Omental fat pad (tissue), 4 donors: Measurements from ENCODE around the gene SNX2. TPM values are rescaled to one million over a fixed set of nuclear protein-coding genes. Genes with fewer than 3 reads are reported as not detected.
"Not testable (repeated sequence)": the region's sequence is repeated elsewhere in the genome, so short reads cannot be mapped to it uniquely, and the experiment has no call there.

ENCODE experiments used
- ATAC-seq: fragments of 150-250 bp; one replicate; pipeline ENCODE4 v1.9.1; 2016; ENCODE audit warnings: mild to moderate bottlenecking, moderate library complexity; ENCODE audit not compliant: low FRiP score
- DNase-seq: peaks from one replicate; pipeline ENCODE4 v3.0.0-alpha.2; 2019; ENCODE audit warnings: low spot score
- total RNA-seq, 4 donors: library from RNA; depleted of rRNA; stranded (reverse); fragments of >200 nt; gene quantifications; one replicate each; pipeline ENCODE4 v1.1.0, GENCODE V29; 2016
- TF ChIP-seq, protein P1 (sequence below), 3 donors: fragments of 450-650 bp; IDR thresholded peaks; one replicate each; pipeline ENCODE4 v1.5.1; 2016 to 2017; ENCODE audit warnings: antibody characterized with exemption in 3 of 3, mild to moderate bottlenecking in 3 of 3, moderate library complexity in 2 of 3

The SNX2 gene
- total RNA-seq, 4 donors from 2014 or later = 53.8 to 84.8 (median 75.1) TPM

DNA sequence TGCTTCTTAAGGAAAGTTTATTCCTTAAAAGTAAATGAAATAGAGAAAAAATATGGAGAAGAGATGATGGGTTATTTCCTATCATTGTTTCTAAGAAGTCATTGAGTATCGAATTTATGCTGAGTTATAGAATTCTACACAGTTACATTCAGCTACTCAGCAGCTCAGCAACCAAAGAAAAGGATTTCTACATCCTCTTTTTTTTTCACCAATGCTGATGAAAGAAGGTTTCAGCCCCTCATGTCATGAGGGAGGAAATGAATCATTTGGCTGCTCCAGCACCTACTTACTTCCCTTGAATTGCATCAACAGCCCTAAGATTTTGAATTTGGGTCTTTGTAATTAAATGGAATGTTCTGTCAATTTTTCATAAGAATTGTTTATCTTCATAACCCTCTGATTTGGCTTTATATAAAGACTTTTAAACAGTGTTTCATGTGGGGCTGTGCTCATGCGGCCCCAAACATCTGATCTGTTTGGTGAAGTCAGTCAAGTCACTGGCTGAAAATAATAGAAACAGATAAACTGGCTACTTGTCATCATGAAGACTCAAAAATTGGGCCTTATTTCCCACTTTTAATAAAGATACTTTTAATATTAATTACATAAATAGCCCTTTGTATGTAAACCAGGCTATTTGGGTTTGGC is 18.5 kb upstream of the SNX2 start:
- ATAC-seq (peak; percentile 41), DNase-seq (no peak)

DNA sequence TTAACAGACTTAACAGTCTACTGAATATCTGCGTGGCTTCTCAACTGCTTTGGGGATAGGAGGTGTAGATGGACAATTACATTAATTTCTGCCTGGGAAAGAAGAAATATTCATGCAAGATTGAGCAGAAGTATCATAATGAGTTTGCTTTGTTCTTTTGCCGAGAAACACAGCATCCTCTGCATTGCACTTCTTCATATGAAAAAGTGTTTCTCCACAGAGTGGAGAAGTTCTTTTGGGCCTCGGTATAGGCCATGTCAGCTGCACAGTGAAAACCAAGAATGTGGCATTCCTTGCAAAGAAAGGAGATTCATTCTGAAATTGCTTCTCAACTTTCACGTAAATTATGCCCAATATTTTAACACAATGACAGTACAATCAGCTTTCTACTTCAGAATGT is 17.6 kb upstream of the SNX2 start:
- TF ChIP-seq, protein P1, sequence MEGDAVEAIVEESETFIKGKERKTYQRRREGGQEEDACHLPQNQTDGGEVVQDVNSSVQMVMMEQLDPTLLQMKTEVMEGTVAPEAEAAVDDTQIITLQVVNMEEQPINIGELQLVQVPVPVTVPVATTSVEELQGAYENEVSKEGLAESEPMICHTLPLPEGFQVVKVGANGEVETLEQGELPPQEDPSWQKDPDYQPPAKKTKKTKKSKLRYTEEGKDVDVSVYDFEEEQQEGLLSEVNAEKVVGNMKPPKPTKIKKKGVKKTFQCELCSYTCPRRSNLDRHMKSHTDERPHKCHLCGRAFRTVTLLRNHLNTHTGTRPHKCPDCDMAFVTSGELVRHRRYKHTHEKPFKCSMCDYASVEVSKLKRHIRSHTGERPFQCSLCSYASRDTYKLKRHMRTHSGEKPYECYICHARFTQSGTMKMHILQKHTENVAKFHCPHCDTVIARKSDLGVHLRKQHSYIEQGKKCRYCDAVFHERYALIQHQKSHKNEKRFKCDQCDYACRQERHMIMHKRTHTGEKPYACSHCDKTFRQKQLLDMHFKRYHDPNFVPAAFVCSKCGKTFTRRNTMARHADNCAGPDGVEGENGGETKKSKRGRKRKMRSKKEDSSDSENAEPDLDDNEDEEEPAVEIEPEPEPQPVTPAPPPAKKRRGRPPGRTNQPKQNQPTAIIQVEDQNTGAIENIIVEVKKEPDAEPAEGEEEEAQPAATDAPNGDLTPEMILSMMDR (IDR thresholded peaks at IDR 0.05) = no peak
- DNase-seq (no peak), ATAC-seq (no peak)

More for the DNA sequence above, 18.5 kb upstream of the SNX2 start:
- TF ChIP-seq, protein P1 (IDR thresholded peaks at IDR 0.05) = no peak

DNA sequence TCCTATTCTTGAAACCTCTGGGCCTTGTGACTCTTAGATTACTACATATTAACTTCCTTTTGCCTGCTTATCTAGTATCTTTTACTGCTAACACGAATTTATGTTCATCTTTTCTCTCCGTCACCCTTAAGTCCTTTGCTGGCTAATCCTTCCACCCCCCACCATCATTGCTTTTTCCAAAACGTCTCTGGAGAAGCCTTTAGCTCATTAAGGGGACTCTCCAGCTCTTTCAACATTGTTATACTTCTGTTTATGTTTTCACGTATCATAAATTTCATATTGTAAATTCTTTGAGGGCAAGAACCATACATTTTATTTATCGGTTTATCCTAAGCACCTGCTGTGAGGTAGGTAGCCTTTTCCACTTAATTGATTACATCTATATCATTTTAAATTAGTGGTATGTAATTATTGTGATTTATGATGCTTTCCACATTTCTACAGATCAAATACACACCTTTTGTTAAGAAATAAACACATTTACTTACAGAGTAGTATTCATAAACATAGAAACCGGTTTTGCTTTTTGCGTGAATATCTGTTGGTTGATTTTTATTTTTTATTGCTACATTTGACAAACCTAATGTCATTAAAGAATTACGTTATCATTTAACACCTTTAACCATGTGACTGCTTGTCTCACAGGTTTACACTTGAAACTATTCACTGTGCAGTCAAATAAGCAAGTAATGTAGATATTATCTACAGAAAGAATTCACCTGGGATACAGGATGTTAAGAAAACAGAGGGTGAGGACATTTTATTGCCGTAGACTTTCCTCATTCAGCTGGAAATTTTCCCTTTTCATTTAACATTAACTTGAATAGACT is 15.4 kb upstream of the SNX2 start:
- TF ChIP-seq, protein P1 (IDR thresholded peaks at IDR 0.05) = no peak
- ATAC-seq = no peak

DNA sequence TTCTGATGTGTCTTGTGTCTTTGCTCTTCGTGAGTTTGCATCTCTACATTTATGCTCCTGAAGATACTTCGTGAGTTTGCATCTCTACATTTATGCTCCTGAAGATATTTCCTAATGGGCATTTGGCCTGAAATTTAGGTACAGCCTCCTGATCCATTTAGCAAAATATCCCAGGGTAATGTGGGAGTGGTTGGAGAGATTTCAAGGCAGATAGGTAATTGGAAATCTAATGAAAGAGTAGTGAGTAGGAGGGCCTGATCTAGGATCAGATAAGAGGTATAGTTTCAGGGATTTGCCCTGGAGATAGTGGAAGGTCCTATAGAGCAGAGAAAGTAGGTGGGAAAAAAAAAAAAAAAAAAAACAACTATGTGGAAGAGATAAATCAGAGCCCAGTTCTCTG is 14.6 kb upstream of the SNX2 start:
- DNase-seq = no peak
- no peak for ATAC-seq
- TF ChIP-seq, protein P1 (IDR thresholded peaks at IDR 0.05) = no peak

More for the DNA sequence above, 15.4 kb upstream of the SNX2 start:
- no peak for DNase-seq

DNA sequence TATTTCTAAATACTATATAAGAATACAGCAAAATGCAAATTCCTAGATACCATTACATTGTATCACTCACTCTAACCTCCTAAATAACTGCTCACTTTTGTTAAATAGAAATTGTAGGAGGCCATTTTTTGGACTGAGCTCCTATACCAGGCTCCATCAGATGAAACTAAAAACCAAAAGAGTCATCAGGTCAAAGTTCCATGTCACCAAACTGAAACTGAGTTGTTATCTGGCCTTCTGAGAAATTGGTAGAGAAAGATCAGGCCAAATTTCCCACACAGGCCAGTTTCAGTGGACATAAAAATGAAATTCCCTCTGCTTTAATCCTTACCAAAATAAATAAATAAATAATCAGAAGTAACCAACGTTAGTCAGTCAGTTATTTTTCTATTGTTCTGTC is 13.8 kb upstream of the SNX2 start:
- TF ChIP-seq, protein P1 (IDR thresholded peaks at IDR 0.05) = no peak
- ATAC-seq = no peak
- DNase-seq = no peak

DNA sequence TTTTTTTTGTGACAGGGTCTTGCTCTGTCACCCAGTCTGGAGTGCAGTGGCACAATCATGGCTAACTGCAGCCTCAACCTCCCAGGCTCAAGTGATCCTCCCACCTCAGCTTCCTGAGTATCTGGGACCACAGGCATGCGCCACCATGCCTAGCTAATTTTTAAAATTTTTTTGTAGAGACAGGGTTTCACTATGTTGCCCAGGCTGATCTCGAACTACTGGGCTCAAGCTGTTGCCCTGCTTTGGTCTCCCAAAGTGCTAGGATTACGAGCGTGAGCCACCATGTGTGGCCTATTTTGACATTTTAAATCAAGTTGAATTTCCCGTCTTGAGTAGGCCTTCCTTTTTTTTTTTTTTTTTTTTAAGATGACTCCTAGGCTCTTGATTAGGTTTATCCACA is 13.0 kb upstream of the SNX2 start:
- not testable (repeated sequence) for ATAC-seq, DNase-seq

DNA sequence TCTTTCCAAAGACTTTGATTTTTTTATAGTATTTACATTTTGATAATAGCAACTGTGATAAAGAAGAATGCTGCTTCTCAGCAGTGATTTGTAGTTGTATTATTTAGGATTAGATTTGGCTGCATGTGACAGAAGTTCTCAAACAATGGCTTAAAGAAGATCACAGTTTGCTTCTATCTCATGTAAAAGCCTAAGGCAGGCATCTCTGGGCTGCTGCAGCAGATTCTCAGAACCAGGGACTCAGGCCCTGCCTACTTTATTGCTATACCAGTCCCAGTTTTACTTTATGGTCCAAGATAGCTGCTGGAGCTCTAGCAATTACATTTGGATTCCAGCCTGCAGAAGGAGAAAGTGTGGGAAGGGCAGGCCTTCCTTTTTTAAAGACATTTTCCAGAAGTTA is 8.8 kb upstream of the SNX2 start:
- no peak for ATAC-seq
- DNase-seq = no peak
- TF ChIP-seq, protein P1 (IDR thresholded peaks at IDR 0.05) = no peak
